ENCODE measurements around the gene SPOCK1.

DNA sequence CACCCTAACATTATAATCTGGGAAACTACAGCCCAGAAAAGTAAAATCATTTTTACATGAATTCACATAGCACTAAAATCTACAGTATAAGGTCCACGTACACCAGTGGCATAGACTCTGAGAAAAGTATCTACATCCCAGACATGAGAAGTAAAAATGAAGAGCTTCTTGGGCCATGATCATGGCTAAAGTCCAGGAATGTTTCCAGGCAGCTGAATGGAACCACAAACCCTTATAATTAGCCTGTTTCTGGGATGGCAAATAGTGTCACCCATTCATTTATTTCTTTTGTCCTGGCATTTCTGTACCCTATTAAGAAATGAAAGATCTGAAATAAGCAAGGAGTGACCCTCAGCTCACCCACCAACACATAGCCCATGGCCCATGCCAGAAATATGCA lies 217.9 kb downstream of the SPOCK1 start:
- TF ChIP-seq, protein P1, sequence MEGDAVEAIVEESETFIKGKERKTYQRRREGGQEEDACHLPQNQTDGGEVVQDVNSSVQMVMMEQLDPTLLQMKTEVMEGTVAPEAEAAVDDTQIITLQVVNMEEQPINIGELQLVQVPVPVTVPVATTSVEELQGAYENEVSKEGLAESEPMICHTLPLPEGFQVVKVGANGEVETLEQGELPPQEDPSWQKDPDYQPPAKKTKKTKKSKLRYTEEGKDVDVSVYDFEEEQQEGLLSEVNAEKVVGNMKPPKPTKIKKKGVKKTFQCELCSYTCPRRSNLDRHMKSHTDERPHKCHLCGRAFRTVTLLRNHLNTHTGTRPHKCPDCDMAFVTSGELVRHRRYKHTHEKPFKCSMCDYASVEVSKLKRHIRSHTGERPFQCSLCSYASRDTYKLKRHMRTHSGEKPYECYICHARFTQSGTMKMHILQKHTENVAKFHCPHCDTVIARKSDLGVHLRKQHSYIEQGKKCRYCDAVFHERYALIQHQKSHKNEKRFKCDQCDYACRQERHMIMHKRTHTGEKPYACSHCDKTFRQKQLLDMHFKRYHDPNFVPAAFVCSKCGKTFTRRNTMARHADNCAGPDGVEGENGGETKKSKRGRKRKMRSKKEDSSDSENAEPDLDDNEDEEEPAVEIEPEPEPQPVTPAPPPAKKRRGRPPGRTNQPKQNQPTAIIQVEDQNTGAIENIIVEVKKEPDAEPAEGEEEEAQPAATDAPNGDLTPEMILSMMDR (conservative IDR thresholded peaks at IDR 0.05; ENCODE audit: low read depth in 2 of 2): no peak
- no peak for TF ChIP-seq EZH2 (IDR thresholded peaks at IDR 0.05; ENCODE audit: low read depth, unreplicated experiment)
- no peak for TF ChIP-seq EZH2phosphoT487 (IDR thresholded peaks at IDR 0.05; ENCODE audit: unreplicated experiment)
- TF ChIP-seq ZNF114 (CRISPR knock-in tag; IDR thresholded peaks at IDR 0.05): no peak
- TF ChIP-seq POLR2AphosphoS5 (IDR thresholded peaks at IDR 0.05; ENCODE audit: low read depth): no peak
- no peak for TF ChIP-seq NANOG (IDR thresholded peaks at IDR 0.05; ENCODE audit: borderline replicate concordance)
- TF ChIP-seq JUNB (IDR thresholded peaks at IDR 0.05; ENCODE audit: unreplicated experiment): no peak
- TF ChIP-seq, protein P2, sequence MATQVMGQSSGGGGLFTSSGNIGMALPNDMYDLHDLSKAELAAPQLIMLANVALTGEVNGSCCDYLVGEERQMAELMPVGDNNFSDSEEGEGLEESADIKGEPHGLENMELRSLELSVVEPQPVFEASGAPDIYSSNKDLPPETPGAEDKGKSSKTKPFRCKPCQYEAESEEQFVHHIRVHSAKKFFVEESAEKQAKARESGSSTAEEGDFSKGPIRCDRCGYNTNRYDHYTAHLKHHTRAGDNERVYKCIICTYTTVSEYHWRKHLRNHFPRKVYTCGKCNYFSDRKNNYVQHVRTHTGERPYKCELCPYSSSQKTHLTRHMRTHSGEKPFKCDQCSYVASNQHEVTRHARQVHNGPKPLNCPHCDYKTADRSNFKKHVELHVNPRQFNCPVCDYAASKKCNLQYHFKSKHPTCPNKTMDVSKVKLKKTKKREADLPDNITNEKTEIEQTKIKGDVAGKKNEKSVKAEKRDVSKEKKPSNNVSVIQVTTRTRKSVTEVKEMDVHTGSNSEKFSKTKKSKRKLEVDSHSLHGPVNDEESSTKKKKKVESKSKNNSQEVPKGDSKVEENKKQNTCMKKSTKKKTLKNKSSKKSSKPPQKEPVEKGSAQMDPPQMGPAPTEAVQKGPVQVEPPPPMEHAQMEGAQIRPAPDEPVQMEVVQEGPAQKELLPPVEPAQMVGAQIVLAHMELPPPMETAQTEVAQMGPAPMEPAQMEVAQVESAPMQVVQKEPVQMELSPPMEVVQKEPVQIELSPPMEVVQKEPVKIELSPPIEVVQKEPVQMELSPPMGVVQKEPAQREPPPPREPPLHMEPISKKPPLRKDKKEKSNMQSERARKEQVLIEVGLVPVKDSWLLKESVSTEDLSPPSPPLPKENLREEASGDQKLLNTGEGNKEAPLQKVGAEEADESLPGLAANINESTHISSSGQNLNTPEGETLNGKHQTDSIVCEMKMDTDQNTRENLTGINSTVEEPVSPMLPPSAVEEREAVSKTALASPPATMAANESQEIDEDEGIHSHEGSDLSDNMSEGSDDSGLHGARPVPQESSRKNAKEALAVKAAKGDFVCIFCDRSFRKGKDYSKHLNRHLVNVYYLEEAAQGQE (IDR thresholded peaks at IDR 0.05; ENCODE audit: unreplicated experiment): no peak
- TF ChIP-seq CREB1 (CRISPR knock-in tag; IDR thresholded peaks at IDR 0.05; ENCODE audit: low read depth): no peak
- TF ChIP-seq, protein P3, sequence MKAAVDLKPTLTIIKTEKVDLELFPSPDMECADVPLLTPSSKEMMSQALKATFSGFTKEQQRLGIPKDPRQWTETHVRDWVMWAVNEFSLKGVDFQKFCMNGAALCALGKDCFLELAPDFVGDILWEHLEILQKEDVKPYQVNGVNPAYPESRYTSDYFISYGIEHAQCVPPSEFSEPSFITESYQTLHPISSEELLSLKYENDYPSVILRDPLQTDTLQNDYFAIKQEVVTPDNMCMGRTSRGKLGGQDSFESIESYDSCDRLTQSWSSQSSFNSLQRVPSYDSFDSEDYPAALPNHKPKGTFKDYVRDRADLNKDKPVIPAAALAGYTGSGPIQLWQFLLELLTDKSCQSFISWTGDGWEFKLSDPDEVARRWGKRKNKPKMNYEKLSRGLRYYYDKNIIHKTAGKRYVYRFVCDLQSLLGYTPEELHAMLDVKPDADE (IDR thresholded peaks at IDR 0.05): no peak
- TF ChIP-seq STAT1 (IDR thresholded peaks at IDR 0.05; ENCODE audit: unreplicated experiment): no peak
- TF ChIP-seq ZNF331 (CRISPR knock-in tag; IDR thresholded peaks at IDR 0.05; ENCODE audit: low read depth): no peak
- TF ChIP-seq, protein P4, sequence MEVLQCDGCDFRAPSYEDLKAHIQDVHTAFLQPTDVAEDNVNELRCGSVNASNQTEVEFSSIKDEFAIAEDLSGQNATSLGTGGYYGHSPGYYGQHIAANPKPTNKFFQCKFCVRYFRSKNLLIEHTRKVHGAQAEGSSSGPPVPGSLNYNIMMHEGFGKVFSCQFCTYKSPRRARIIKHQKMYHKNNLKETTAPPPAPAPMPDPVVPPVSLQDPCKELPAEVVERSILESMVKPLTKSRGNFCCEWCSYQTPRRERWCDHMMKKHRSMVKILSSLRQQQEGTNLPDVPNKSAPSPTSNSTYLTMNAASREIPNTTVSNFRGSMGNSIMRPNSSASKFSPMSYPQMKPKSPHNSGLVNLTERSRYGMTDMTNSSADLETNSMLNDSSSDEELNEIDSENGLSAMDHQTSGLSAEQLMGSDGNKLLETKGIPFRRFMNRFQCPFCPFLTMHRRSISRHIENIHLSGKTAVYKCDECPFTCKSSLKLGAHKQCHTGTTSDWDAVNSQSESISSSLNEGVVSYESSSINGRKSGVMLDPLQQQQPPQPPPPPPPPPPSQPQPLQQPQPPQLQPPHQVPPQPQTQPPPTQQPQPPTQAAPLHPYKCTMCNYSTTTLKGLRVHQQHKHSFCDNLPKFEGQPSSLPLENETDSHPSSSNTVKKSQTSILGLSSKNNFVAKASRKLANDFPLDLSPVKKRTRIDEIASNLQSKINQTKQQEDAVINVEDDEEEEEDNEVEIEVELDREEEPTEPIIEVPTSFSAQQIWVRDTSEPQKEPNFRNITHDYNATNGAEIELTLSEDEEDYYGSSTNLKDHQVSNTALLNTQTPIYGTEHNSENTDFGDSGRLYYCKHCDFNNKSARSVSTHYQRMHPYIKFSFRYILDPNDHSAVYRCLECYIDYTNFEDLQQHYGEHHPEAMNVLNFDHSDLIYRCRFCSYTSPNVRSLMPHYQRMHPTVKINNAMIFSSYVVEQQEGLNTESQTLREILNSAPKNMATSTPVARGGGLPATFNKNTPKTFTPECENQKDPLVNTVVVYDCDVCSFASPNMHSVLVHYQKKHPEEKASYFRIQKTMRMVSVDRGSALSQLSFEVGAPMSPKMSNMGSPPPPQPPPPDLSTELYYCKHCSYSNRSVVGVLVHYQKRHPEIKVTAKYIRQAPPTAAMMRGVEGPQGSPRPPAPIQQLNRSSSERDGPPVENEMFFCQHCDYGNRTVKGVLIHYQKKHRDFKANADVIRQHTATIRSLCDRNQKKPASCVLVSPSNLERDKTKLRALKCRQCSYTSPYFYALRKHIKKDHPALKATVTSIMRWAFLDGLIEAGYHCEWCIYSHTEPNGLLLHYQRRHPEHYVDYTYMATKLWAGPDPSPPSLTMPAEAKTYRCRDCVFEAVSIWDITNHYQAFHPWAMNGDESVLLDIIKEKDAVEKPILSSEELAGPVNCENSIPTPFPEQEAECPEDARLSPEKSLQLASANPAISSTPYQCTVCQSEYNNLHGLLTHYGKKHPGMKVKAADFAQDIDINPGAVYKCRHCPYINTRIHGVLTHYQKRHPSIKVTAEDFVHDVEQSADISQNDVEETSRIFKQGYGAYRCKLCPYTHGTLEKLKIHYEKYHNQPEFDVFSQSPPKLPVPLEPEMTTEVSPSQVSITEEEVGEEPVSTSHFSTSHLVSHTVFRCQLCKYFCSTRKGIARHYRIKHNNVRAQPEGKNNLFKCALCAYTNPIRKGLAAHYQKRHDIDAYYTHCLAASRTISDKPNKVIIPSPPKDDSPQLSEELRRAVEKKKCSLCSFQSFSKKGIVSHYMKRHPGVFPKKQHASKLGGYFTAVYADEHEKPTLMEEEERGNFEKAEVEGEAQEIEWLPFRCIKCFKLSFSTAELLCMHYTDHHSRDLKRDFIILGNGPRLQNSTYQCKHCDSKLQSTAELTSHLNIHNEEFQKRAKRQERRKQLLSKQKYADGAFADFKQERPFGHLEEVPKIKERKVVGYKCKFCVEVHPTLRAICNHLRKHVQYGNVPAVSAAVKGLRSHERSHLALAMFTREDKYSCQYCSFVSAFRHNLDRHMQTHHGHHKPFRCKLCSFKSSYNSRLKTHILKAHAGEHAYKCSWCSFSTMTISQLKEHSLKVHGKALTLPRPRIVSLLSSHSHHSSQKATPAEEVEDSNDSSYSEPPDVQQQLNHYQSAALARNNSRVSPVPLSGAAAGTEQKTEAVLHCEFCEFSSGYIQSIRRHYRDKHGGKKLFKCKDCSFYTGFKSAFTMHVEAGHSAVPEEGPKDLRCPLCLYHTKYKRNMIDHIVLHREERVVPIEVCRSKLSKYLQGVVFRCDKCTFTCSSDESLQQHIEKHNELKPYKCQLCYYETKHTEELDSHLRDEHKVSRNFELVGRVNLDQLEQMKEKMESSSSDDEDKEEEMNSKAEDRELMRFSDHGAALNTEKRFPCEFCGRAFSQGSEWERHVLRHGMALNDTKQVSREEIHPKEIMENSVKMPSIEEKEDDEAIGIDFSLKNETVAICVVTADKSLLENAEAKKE (CRISPR knock-in tag; IDR thresholded peaks at IDR 0.05): no peak

Measured in GM23338 (cell line).